HepG2 (cell line): ENCODE results near the gene ATG13. TPM values are rescaled to one million over a fixed set of nuclear protein-coding genes. Genes with fewer than 3 reads are reported as not detected.

Experiments
- CBFB ChIP-seq: sonication (generic); formaldehyde crosslinking; IDR thresholded peaks from 2 replicates; pipeline ENCODE4 v1.4.0; 2020; ENCODE audit warnings: missing genetic modification reagents
- DR1 ChIP-seq: sonication (generic); formaldehyde crosslinking; IDR thresholded peaks from 2 replicates; pipeline ENCODE4 v1.8.0; 2021; ENCODE audit warnings: mild to moderate bottlenecking, missing genetic modification reagents, inconsistent platforms
- KDM4B ChIP-seq: sonication (generic); formaldehyde crosslinking; IDR thresholded peaks from 2 replicates; pipeline ENCODE4 v1.4.0; 2020; ENCODE audit warnings: missing genetic modification reagents
- NFYB ChIP-seq: sonication (generic); formaldehyde crosslinking; IDR thresholded peaks from 2 replicates; pipeline ENCODE4 v1.4.0; 2020; ENCODE audit warnings: missing genetic modification reagents
- RARG ChIP-seq: sonication (generic); formaldehyde crosslinking; IDR thresholded peaks from 2 replicates; pipeline ENCODE4 v1.4.0; 2020; ENCODE audit warnings: low read depth, mild to moderate bottlenecking, missing genetic modification reagents
- RFXAP ChIP-seq: sonication (generic); formaldehyde crosslinking; IDR thresholded peaks from 2 replicates; pipeline ENCODE4 v1.4.0; 2020; ENCODE audit warnings: missing genetic modification reagents, borderline replicate concordance
- SMAD9 ChIP-seq: sonication (generic); formaldehyde crosslinking; IDR thresholded peaks from 2 replicates; pipeline ENCODE4 v1.5.1; 2020; ENCODE audit warnings: mild to moderate bottlenecking, missing genetic modification reagents
- TFDP1 ChIP-seq: IDR thresholded peaks from 2 replicates; pipeline ENCODE4 v1.6.1; 2016; ENCODE audit warnings: missing compliant biosample characterization, missing genetic modification reagents, borderline replicate concordance
- ZFX ChIP-seq: sonication (generic); formaldehyde crosslinking; IDR thresholded peaks from 2 replicates; pipeline ENCODE4 v1.4.0; 2020; ENCODE audit warnings: mild to moderate bottlenecking, low read depth, missing genetic modification reagents, moderate library complexity
- ZNF138 ChIP-seq: sonication (generic); formaldehyde crosslinking; IDR thresholded peaks from 2 replicates; pipeline ENCODE4 v1.5.0; 2020; ENCODE audit warnings: mild to moderate bottlenecking, low read depth, missing genetic modification reagents
- ZNF292 ChIP-seq: sonication (generic); formaldehyde crosslinking; IDR thresholded peaks from 2 replicates; pipeline ENCODE4 v1.8.1; 2022; ENCODE audit warnings: mild to moderate bottlenecking, low read depth, missing genetic modification reagents, borderline replicate concordance
- ZNF550 ChIP-seq: sonication (generic); formaldehyde crosslinking; IDR thresholded peaks from 2 replicates; pipeline ENCODE4 v1.4.0; 2020; ENCODE audit warnings: mild to moderate bottlenecking, missing genetic modification reagents, borderline replicate concordance
- ZNF891 ChIP-seq: sonication (generic); formaldehyde crosslinking; IDR thresholded peaks from 2 replicates; pipeline ENCODE4 v1.5.0; 2020; ENCODE audit warnings: mild to moderate bottlenecking, missing genetic modification reagents
- polyA plus RNA-seq, 8 experiments: library from polyadenylated mRNA; depleted of rRNA in 3 of 8; stranded (reverse) in 7 of 8; unstranded in 1 of 8; fragments of >200 nt; fragmentation: Illumina TruSeq in 4 of 8; extraction: Trizol in 4 of 8; gene quantifications; 2 replicates each; pipeline versions ENCODE4 v1.2.1 to v1.2.3, GENCODE V29; 2011 to 2016; ENCODE audit warnings: low read depth in 4 of 8, missing spikeins in 1 of 8, mixed read lengths in 1 of 8; ENCODE audit not compliant: insufficient read depth in 1 of 8
- total RNA-seq, 5 experiments: library from RNA; depleted of rRNA; stranded (reverse); fragments of >200 nt; fragmentation: Illumina TruSeq; extraction: Trizol; gene quantifications; 2 replicates each; pipeline ENCODE4 v1.2.3, GENCODE V29; 2016; ENCODE audit warnings: low read depth in 1 of 5
- TF ChIP-seq, protein P1 (sequence below): sonication (generic); formaldehyde crosslinking; IDR thresholded peaks from 2 replicates; pipeline ENCODE4 v1.8.0; 2023; ENCODE audit warnings: mild to moderate bottlenecking, missing genetic modification reagents
- TF ChIP-seq, protein P2 (sequence below): sonication (generic); formaldehyde crosslinking; conservative IDR thresholded peaks from 2 replicates; pipeline ENCODE4 v1.4.0; 2020; ENCODE audit warnings: missing genetic modification reagents
- TF ChIP-seq, protein P3 (sequence below): sonication (generic); formaldehyde crosslinking; IDR thresholded peaks from 2 replicates; pipeline ENCODE4 v1.4.0; 2020; ENCODE audit warnings: missing genetic modification reagents
- TF ChIP-seq, protein P4 (sequence below): sonication (generic); formaldehyde crosslinking; IDR thresholded peaks from 2 replicates; pipeline ENCODE4 v1.5.1; 2020; ENCODE audit warnings: mild to moderate bottlenecking, missing genetic modification reagents, moderate library complexity
- TF ChIP-seq, protein P5 (sequence below): sonication (generic); formaldehyde crosslinking; IDR thresholded peaks from 2 replicates; pipeline ENCODE4 v1.4.0; 2020; ENCODE audit warnings: missing genetic modification reagents, borderline replicate concordance

The ATG13 gene
- total and polyA plus RNA-seq, 2 of the 13 experiments (the other 11 are each of a cell fraction or from before 2014, with no cell fraction given): 55.0 to 77.3 TPM

- no peak for TF ChIP-seq TFDP1 (CRISPR knock-in tag)
- TF ChIP-seq DR1 (CRISPR knock-in tag): peak; percentile 82
- TF ChIP-seq ZFX (CRISPR knock-in tag): peak; percentile 52
- peak; percentile 44; the same call in 1 of the 2 replicates for TF ChIP-seq CBFB (CRISPR knock-in tag)
- TF ChIP-seq KDM4B: no peak; the same call in 1 of the 2 replicates
- TF ChIP-seq, protein P1, sequence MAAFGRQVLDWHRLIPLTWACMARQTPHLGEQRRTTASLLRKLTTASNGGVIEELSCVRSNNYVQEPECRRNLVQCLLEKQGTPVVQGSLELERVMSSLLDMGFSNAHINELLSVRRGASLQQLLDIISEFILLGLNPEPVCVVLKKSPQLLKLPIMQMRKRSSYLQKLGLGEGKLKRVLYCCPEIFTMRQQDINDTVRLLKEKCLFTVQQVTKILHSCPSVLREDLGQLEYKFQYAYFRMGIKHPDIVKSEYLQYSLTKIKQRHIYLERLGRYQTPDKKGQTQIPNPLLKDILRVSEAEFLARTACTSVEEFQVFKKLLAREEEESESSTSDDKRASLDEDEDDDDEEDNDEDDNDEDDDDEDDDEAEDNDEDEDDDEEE (CRISPR knock-in tag): no peak
- TF ChIP-seq ZNF138 (CRISPR knock-in tag): no peak
- TF ChIP-seq RARG (CRISPR knock-in tag): 0 out of 2 replicates have a peak, but pooled peaks have one; percentile 42
- TF ChIP-seq, protein P2, sequence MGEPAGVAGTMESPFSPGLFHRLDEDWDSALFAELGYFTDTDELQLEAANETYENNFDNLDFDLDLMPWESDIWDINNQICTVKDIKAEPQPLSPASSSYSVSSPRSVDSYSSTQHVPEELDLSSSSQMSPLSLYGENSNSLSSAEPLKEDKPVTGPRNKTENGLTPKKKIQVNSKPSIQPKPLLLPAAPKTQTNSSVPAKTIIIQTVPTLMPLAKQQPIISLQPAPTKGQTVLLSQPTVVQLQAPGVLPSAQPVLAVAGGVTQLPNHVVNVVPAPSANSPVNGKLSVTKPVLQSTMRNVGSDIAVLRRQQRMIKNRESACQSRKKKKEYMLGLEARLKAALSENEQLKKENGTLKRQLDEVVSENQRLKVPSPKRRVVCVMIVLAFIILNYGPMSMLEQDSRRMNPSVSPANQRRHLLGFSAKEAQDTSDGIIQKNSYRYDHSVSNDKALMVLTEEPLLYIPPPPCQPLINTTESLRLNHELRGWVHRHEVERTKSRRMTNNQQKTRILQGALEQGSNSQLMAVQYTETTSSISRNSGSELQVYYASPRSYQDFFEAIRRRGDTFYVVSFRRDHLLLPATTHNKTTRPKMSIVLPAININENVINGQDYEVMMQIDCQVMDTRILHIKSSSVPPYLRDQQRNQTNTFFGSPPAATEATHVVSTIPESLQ (CRISPR knock-in tag): 0 out of 2 replicates have a peak, but pooled peaks have one; percentile 18
- TF ChIP-seq ZNF550 (CRISPR knock-in tag): no peak
- TF ChIP-seq ZNF292 (CRISPR knock-in tag): no peak
- TF ChIP-seq RFXAP: no peak; the same call in 1 of the 2 replicates
- TF ChIP-seq, protein P3, sequence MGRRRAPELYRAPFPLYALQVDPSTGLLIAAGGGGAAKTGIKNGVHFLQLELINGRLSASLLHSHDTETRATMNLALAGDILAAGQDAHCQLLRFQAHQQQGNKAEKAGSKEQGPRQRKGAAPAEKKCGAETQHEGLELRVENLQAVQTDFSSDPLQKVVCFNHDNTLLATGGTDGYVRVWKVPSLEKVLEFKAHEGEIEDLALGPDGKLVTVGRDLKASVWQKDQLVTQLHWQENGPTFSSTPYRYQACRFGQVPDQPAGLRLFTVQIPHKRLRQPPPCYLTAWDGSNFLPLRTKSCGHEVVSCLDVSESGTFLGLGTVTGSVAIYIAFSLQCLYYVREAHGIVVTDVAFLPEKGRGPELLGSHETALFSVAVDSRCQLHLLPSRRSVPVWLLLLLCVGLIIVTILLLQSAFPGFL: peak; percentile 38; the same call in 1 of the 2 replicates
- TF ChIP-seq, protein P4, sequence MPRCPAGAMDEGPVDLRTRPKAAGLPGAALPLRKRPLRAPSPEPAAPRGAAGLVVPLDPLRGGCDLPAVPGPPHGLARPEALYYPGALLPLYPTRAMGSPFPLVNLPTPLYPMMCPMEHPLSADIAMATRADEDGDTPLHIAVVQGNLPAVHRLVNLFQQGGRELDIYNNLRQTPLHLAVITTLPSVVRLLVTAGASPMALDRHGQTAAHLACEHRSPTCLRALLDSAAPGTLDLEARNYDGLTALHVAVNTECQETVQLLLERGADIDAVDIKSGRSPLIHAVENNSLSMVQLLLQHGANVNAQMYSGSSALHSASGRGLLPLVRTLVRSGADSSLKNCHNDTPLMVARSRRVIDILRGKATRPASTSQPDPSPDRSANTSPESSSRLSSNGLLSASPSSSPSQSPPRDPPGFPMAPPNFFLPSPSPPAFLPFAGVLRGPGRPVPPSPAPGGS (CRISPR knock-in tag): 0 out of 2 replicates have a peak, but pooled peaks have one; percentile 29
- TF ChIP-seq, protein P5, sequence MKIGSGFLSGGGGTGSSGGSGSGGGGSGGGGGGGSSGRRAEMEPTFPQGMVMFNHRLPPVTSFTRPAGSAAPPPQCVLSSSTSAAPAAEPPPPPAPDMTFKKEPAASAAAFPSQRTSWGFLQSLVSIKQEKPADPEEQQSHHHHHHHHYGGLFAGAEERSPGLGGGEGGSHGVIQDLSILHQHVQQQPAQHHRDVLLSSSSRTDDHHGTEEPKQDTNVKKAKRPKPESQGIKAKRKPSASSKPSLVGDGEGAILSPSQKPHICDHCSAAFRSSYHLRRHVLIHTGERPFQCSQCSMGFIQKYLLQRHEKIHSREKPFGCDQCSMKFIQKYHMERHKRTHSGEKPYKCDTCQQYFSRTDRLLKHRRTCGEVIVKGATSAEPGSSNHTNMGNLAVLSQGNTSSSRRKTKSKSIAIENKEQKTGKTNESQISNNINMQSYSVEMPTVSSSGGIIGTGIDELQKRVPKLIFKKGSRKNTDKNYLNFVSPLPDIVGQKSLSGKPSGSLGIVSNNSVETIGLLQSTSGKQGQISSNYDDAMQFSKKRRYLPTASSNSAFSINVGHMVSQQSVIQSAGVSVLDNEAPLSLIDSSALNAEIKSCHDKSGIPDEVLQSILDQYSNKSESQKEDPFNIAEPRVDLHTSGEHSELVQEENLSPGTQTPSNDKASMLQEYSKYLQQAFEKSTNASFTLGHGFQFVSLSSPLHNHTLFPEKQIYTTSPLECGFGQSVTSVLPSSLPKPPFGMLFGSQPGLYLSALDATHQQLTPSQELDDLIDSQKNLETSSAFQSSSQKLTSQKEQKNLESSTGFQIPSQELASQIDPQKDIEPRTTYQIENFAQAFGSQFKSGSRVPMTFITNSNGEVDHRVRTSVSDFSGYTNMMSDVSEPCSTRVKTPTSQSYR: peak; percentile 77
- no peak for TF ChIP-seq NFYB
- TF ChIP-seq SMAD9 (CRISPR knock-in tag): no peak
- peak; percentile 81; the same call in 1 of the 2 replicates for TF ChIP-seq ZNF891 (CRISPR knock-in tag)
Observed at GRCh38 chr11:46719048-46719542, 101.7 kb downstream of the ATG13 start, which contains the start of gene F2 (continued).
